Breast epithelium (tissue), 3 donors: Measurements from ENCODE around the gene TMIE.

ENCODE experiments used
- CTCF ChIP-seq, 3 donors: fragments of 450-650 bp; IDR thresholded peaks; one replicate each; pipeline ENCODE4 v1.5.1; 2016 to 2017; ENCODE audit warnings: antibody characterized with exemption in 3 of 3, mild to moderate bottlenecking in 3 of 3, moderate library complexity in 3 of 3
- POLR2A ChIP-seq: fragments of 450-650 bp; IDR thresholded peaks from one replicate; pipeline ENCODE4 v1.6.1; 2016; ENCODE audit warnings: antibody characterized with exemption, mild to moderate bottlenecking, moderate library complexity

- TF ChIP-seq CTCF (IDR thresholded peaks at IDR 0.05) (no peak), POLR2A (no peak)
Observed at GRCh38 chr3:46668591-46668990, 32.6 kb upstream of the TMIE start.
